ENCODE data around the gene DNPH1. TPM values are rescaled to one million over a fixed set of nuclear protein-coding genes. Genes with fewer than 3 reads are reported as not detected.

DNPH1 gene
- polyA plus RNA-seq, 1 donor from 2014 or later, result 48.3 TPM

- no peak overlapping the region for H3K9ac ChIP-seq (ENCODE audit: low read length)
- H3F3A ChIP-seq (ENCODE audit: insufficient read depth, low read length, poor library complexity, severe bottlenecking), result no peaks in the 10 kb centered on the region
- H3K4me2 ChIP-seq (ENCODE audit: low read length), result no peak overlapping the region
- H3K36me3 ChIP-seq (ENCODE audit: insufficient read depth, low read length), result peaks cover 13% of the 10 kb centered on the region
- no peaks in the 10 kb centered on the region for H4K20me1 ChIP-seq (ENCODE audit: insufficient read depth)
- H3K9me2 ChIP-seq (ENCODE audit: insufficient read depth, low read length), result no peaks in the 10 kb centered on the region
- no peaks in the 10 kb centered on the region for H3K9me3 ChIP-seq (ENCODE audit: low read length)
- H3K4me3 ChIP-seq (ENCODE audit: low read length), result no peak overlapping the region
- no peak for TF ChIP-seq EZH2 (IDR thresholded peaks at IDR 0.05; ENCODE audit: borderline replicate concordance, insufficient read depth, low read length, poor library complexity, severe bottlenecking)
- no peak for TF ChIP-seq RAD21 (conservative IDR thresholded peaks at IDR 0.05)
- no peak for TF ChIP-seq EP300 (conservative IDR thresholded peaks at IDR 0.05; ENCODE audit: poor library complexity, severe bottlenecking)
- TF ChIP-seq CTCF (IDR thresholded peaks at IDR 0.05; ENCODE audit: poor library complexity, severe bottlenecking), result no peak
- TF ChIP-seq REST (IDR thresholded peaks at IDR 0.05; ENCODE audit: borderline replicate concordance), result no peak
- no peak for TF ChIP-seq SMC3 (conservative IDR thresholded peaks at IDR 0.05; ENCODE audit: poor library complexity)
- no peak overlapping the region for H3K27ac ChIP-seq (ENCODE audit: low read length)
- H3K27me3 ChIP-seq (ENCODE audit: insufficient read depth, low read depth, low read length), result no peaks in the 10 kb centered on the region
- no peaks in the 10 kb centered on the region for H3K79me2 ChIP-seq (replicated peaks; ENCODE audit: insufficient read depth, low read length)
- no peak overlapping the region for H2AFZ ChIP-seq (ENCODE audit: low read depth, low read length)
Observed at GRCh38 chr6:43254138-43254817, 25.0 kb upstream of the DNPH1 start.

- peaks cover 7% of the 10 kb centered on the region for H3K79me2 ChIP-seq (replicated peaks; ENCODE audit: insufficient read depth, low read length)
- no peaks in the 10 kb centered on the region for H3K27me3 ChIP-seq (ENCODE audit: insufficient read depth, low read depth, low read length)
- H3K27ac ChIP-seq (ENCODE audit: low read length), result no peak overlapping the region
- peaks cover 13% of the 10 kb centered on the region for H3K36me3 ChIP-seq (ENCODE audit: insufficient read depth, low read length)
- no peaks in the 10 kb centered on the region for H3K9me2 ChIP-seq (ENCODE audit: insufficient read depth, low read length)
- no peaks in the 10 kb centered on the region for H3K9me3 ChIP-seq (ENCODE audit: low read length)
- H4K20me1 ChIP-seq (ENCODE audit: insufficient read depth), result no peaks in the 10 kb centered on the region
- no peak overlapping the region for H2AFZ ChIP-seq (ENCODE audit: low read depth, low read length)
- H3K4me2 ChIP-seq (ENCODE audit: low read length), result no peak overlapping the region
- H3K4me3 ChIP-seq (ENCODE audit: low read length), result no peak overlapping the region
- no peak for TF ChIP-seq POLR2AphosphoS5 (IDR thresholded peaks at IDR 0.05)
- no peak for TF ChIP-seq REST (IDR thresholded peaks at IDR 0.05; ENCODE audit: borderline replicate concordance)
- TF ChIP-seq CTCF (IDR thresholded peaks at IDR 0.05; ENCODE audit: poor library complexity, severe bottlenecking), result no peak
- no peak for TF ChIP-seq TAF1 (IDR thresholded peaks at IDR 0.05; ENCODE audit: low read depth)
- TF ChIP-seq SMC3 (conservative IDR thresholded peaks at IDR 0.05; ENCODE audit: poor library complexity), result no peak
- no peak for TF ChIP-seq MXI1 (conservative IDR thresholded peaks at IDR 0.05; ENCODE audit: poor library complexity, severe bottlenecking)
- TF ChIP-seq RAD21 (conservative IDR thresholded peaks at IDR 0.05), result no peak
- TF ChIP-seq EZH2 (IDR thresholded peaks at IDR 0.05; ENCODE audit: borderline replicate concordance, insufficient read depth, low read length, poor library complexity, severe bottlenecking), result no peak
- no peak for TF ChIP-seq EP300 (conservative IDR thresholded peaks at IDR 0.05; ENCODE audit: poor library complexity, severe bottlenecking)
- no peaks in the 10 kb centered on the region for H3F3A ChIP-seq (ENCODE audit: insufficient read depth, low read length, poor library complexity, severe bottlenecking)
- no peak overlapping the region for H3K9ac ChIP-seq (ENCODE audit: low read length)
Observed at GRCh38 chr6:43253401-43253800, 24.1 kb upstream of the DNPH1 start.

All from neural cell (in vitro differentiated cells).